ENCODE measurements around the gene ATP1A4. TPM values are rescaled to one million over a fixed set of nuclear protein-coding genes. Genes with fewer than 3 reads are reported as not detected.

Gene ATP1A4
- total and polyA plus RNA-seq, 9 of the 15 experiments (the other 6 are each of a cell fraction or from before 2014, with no cell fraction given), result 0.07 TPM; not detected in 8

DNA sequence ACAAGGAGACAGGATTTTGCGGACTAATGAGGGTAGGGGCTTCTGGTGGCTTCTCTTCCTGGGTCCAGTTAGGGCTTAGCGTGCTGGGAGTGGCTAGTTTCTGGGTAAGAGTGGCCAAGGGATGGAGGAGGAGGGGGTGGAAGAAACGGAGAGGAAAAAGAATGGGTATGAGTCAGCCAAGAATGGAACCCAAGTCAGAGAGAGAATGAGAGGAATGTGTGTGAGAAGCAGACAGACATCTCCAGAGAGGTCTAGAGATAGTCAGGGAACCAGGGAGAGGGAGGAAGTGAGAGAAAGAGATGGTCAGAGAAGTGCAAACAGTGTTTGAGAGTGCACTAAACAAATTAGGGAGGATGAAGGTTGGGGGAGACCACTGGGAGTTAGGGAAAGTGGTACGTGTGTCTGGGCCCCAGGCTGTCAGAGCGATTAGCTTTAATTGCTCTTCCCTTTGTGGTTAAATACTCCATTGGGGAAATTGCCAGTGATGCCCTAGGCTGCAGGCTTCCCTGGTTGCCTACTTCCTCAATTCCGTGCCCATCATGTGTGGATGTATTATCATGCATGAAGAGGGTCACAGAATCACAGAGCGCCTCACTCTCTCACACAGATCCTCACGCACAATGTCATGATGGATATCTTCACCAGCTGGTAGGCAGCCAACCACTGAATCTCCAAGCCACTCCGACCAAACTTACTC is 55.2 kb downstream of the ATP1A4 start (continued):
- TF ChIP-seq PCBP2 (IDR thresholded peaks at IDR 0.05; ENCODE audit: low read depth, low read length, poor library complexity, severe bottlenecking), result no peak
- TF ChIP-seq SUPT5H (IDR thresholded peaks at IDR 0.05), result peak; percentile 31
- 0 out of 2 replicates have a peak, but pooled peaks have one; percentile 19 for TF ChIP-seq NFRKB (IDR thresholded peaks at IDR 0.05; ENCODE audit: low read depth)
- TF ChIP-seq EHMT2 (IDR thresholded peaks at IDR 0.05), result 0 out of 2 replicates have a peak, but pooled peaks have one; percentile 13
- TF ChIP-seq FOXA3 (CRISPR knock-in tag; conservative IDR thresholded peaks at IDR 0.05 in 1 of 2, IDR thresholded peaks at IDR 0.05 in 1 of 2), result no peak
- TF ChIP-seq MTA3 (IDR thresholded peaks at IDR 0.05; ENCODE audit: borderline replicate concordance), result no peak
- TF ChIP-seq ARID1B (IDR thresholded peaks at IDR 0.05), result peak; percentile 23; the same call in 1 of the 2 replicates

DNA sequence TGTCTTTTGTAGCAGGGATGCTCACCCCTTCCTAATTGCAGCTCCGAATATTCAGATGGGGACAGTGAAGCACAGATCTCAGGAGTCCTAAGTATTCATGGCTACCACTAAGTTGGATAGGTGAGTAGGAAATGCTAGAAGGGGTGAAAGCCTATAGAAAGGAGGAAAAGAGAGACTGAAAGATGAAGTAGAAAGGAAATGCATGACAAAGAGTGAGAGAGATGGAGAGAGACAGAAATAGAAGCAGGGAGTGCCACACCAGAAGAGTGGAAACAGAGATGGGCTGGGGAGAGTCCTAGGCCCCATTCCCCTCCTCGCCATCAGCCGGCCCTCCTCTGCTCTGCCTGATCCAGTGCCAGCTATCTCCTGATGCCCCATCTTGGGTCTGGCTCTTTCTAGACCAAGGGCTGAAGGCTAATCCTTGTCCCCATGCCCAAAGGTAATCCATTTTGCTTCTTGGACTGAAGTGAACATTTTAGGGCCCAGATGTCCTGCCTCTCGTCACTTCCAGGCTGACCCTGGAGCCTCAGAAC is 55.8 kb downstream of the ATP1A4 start:
- no peak overlapping the region for H3K4me2 ChIP-seq (ENCODE audit: insufficient read depth, low read length)
- POLR2A ChIA-PET, result interaction anchor here (0.8 to 3.4 kb wide), 5 partner anchors 12 to 204 kb away, joined by 3 to 41 read pairs (median 3); no protein-coding TSS in a partner anchor
- H4K20me1 ChIP-seq (replicated peaks; ENCODE audit: control insufficient read depth, insufficient read depth, low read length), result peaks cover 3% of the 10 kb centered on the region; the same call in 1 of the 2 replicates
- H3K9ac ChIP-seq (ENCODE audit: insufficient read depth in 1 of 2, low read depth in 2 of 2, low read length in 2 of 2), result peak overlapping the region in 1 of 2 experiments; percentile 20; a peak in 1 of 4 replicates
- no peak for FAIRE-seq
- no peaks in the 10 kb centered on the region for H3K9me3 ChIP-seq (replicated peaks; ENCODE audit: control insufficient read depth, insufficient read depth, low read depth, low read length)
- no peak for ATAC-seq
- 98% methylated on average over 4 of the region's 4 CpGs for WGBS (ENCODE audit: insufficient coverage, low coverage, missing lambda C conversion rate)
- H2AFZ ChIP-seq (ENCODE audit: low read depth, low read length), result no peak overlapping the region
- no peak overlapping the region for H3K27ac ChIP-seq (ENCODE audit: extremely low read depth, low read depth, low read length)
- CTCF ChIA-PET (ENCODE audit: low intra/inter-chr PET ratio), result interaction anchor here (1.1 kb wide), 1 partner anchor 84 kb away, joined by 3 read pairs; no protein-coding TSS in a partner anchor
- no peak for DNase-seq (ENCODE audit: extremely low read depth in 1 of 4, low spot score in 3 of 4)
- H3K4me3 ChIP-seq, result no peak overlapping the region
- BruUV-seq (replicated peaks), result no TSS peak
- in situ Hi-C loops (cut with MboI) (no loop called here), intact Hi-C loops (cut with micrococcal nuclease) (no loop called here)
- H3K79me2 ChIP-seq (ENCODE audit: control insufficient read depth, insufficient read depth, low read length), result peaks cover 16% of the 10 kb centered on the region
- peaks cover 25 to 30% of the 10 kb centered on the region in 2 experiments for H3K4me1 ChIP-seq (replicated peaks in 1 of 2; ENCODE audit: control insufficient read depth in 2 of 2, insufficient read depth in 2 of 2, low read length in 2 of 2)
- H3K36me3 ChIP-seq (ENCODE audit: control insufficient read depth, insufficient read depth, low read length), result peaks cover 50% of the 10 kb centered on the region; the same call in 2 of the 3 replicates
- no peaks in the 10 kb centered on the region for H3K9me1 ChIP-seq (ENCODE audit: control insufficient read depth, insufficient read depth, low read length)
- H3K27me3 ChIP-seq (ENCODE audit: control insufficient read depth in 2 of 2, insufficient read depth in 2 of 2, low read length in 2 of 2), result no peaks in the 10 kb centered on the region
- TF ChIP-seq NCOR1 (IDR thresholded peaks at IDR 0.05), result no peak
- TF ChIP-seq RBM34 (IDR thresholded peaks at IDR 0.05; ENCODE audit: borderline replicate concordance, insufficient read depth, low read length), result no peak
- TF ChIP-seq, protein P1, sequence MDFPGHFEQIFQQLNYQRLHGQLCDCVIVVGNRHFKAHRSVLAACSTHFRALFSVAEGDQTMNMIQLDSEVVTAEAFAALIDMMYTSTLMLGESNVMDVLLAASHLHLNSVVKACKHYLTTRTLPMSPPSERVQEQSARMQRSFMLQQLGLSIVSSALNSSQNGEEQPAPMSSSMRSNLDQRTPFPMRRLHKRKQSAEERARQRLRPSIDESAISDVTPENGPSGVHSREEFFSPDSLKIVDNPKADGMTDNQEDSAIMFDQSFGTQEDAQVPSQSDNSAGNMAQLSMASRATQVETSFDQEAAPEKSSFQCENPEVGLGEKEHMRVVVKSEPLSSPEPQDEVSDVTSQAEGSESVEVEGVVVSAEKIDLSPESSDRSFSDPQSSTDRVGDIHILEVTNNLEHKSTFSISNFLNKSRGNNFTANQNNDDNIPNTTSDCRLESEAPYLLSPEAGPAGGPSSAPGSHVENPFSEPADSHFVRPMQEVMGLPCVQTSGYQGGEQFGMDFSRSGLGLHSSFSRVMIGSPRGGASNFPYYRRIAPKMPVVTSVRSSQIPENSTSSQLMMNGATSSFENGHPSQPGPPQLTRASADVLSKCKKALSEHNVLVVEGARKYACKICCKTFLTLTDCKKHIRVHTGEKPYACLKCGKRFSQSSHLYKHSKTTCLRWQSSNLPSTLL (IDR thresholded peaks at IDR 0.05), result no peak
- TF ChIP-seq, protein P2, sequence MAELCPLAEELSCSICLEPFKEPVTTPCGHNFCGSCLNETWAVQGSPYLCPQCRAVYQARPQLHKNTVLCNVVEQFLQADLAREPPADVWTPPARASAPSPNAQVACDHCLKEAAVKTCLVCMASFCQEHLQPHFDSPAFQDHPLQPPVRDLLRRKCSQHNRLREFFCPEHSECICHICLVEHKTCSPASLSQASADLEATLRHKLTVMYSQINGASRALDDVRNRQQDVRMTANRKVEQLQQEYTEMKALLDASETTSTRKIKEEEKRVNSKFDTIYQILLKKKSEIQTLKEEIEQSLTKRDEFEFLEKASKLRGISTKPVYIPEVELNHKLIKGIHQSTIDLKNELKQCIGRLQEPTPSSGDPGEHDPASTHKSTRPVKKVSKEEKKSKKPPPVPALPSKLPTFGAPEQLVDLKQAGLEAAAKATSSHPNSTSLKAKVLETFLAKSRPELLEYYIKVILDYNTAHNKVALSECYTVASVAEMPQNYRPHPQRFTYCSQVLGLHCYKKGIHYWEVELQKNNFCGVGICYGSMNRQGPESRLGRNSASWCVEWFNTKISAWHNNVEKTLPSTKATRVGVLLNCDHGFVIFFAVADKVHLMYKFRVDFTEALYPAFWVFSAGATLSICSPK (IDR thresholded peaks at IDR 0.05; ENCODE audit: borderline replicate concordance), result no peak
- TF ChIP-seq NFATC3 (IDR thresholded peaks at IDR 0.05), result no peak
- TF ChIP-seq CXXC5 (CRISPR knock-in tag; IDR thresholded peaks at IDR 0.05), result no peak
- TF ChIP-seq, protein P3, sequence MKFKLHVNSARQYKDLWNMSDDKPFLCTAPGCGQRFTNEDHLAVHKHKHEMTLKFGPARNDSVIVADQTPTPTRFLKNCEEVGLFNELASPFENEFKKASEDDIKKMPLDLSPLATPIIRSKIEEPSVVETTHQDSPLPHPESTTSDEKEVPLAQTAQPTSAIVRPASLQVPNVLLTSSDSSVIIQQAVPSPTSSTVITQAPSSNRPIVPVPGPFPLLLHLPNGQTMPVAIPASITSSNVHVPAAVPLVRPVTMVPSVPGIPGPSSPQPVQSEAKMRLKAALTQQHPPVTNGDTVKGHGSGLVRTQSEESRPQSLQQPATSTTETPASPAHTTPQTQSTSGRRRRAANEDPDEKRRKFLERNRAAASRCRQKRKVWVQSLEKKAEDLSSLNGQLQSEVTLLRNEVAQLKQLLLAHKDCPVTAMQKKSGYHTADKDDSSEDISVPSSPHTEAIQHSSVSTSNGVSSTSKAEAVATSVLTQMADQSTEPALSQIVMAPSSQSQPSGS (CRISPR knock-in tag; IDR thresholded peaks at IDR 0.05), result no peak
- TF ChIP-seq SAP30 (IDR thresholded peaks at IDR 0.05; ENCODE audit: borderline replicate concordance, insufficient read depth, low read depth, low read length, poor library complexity, severe bottlenecking), result no peak

Data from K562 (cell line).